Thyroid gland (tissue), 4 donors: ENCODE results near the gene NMNAT2. TPM values are rescaled to one million over a fixed set of nuclear protein-coding genes. Genes with fewer than 3 reads are reported as not detected.

Experiments used
- DNase-seq, 2 donors: peaks; one replicate each; pipeline ENCODE4 v3.0.0-alpha.2; 2019
- H3K27ac ChIP-seq, 3 donors: fragments of 200-600 bp; sonication (generic); 1 replicate in 2 of 3; 2 replicates in 1 of 3; pipeline ENCODE4 v1.5.1; 2016 to 2019; ENCODE audit warnings: mild to moderate bottlenecking in 1 of 3, moderate library complexity in 1 of 3
- H3K27me3 ChIP-seq: fragments of 200-600 bp; sonication (generic); one replicate; pipeline ENCODE4 v1.5.1; 2019
- H3K36me3 ChIP-seq, 2 donors: fragments of 200-600 bp; sonication (generic); one replicate each; pipeline ENCODE4 v1.5.1; 2016 to 2019
- H3K4me1 ChIP-seq, 2 donors: fragments of 200-600 bp; sonication (generic); one replicate each; pipeline ENCODE4 v1.5.1; 2017 to 2019
- H3K4me3 ChIP-seq, 3 donors: fragments of 200-600 bp; sonication (generic); replicated peaks in 1 of 3; 1 replicate in 2 of 3; 2 replicates in 1 of 3; pipeline ENCODE4 v1.5.1; 2016; ENCODE audit warnings: mild to moderate bottlenecking in 1 of 3
- H3K9me3 ChIP-seq: fragments of 200-600 bp; sonication (generic); one replicate; pipeline ENCODE4 v1.5.1; 2017
- CTCF ChIP-seq, 6 experiments: fragments of 200-600 bp in 3 of 6; fragments of 450-650 bp in 3 of 6; sonication (generic) in 3 of 6; IDR thresholded peaks; one replicate each; pipeline ENCODE4 v1.5.1; 2016 to 2019; ENCODE audit warnings: antibody characterized with exemption in 6 of 6, mild to moderate bottlenecking in 2 of 6, inconsistent platforms in 1 of 6, moderate library complexity in 1 of 6
- POLR2A ChIP-seq, 2 donors: fragments of 450-650 bp; IDR thresholded peaks; one replicate each; pipeline ENCODE4 v1.6.1; 2017; ENCODE audit warnings: antibody characterized with exemption in 2 of 2, mild to moderate bottlenecking in 2 of 2, moderate library complexity in 1 of 2
- WGBS, 2 donors: methylation state at CpG; one replicate each; pipeline ENCODE4 v1.1.5; 2017; 5-methylcytosine and 5-hydroxymethylcytosine counted together
- intact Hi-C: fragments of 100-400 bp; cut with DNase I; formaldehyde crosslinking; loops from one replicate; pipeline ENCODE4 v1.15.1; 2023
- total RNA-seq, 4 donors: library from RNA; depleted of rRNA; stranded (reverse); fragments of >200 nt; gene quantifications; one replicate each; pipeline ENCODE4 v1.2.3, GENCODE V29; 2016

The NMNAT2 gene
- total RNA-seq, 4 donors from 2014 or later: 7.6 to 39.5 (median 17.3) TPM

GRCh38 chr1:183246436-183246835 lies 171.7 kb downstream of the NMNAT2 start:
- Histone ChIP-seq H3K4me3 (no peak overlapping the region), H3K4me1 (peaks cover 0 to 4% of the 10 kb centered on the region in 2 donors), H3K27ac (no peak overlapping the region), H3K27me3 (no peaks in the 10 kb centered on the region), H3K36me3 (no peaks in the 10 kb centered on the region), H3K9me3 (no peaks in the 10 kb centered on the region)
- DNase-seq: no peak
- no peak for TF ChIP-seq POLR2A (IDR thresholded peaks at IDR 0.05)
- no peak for TF ChIP-seq CTCF (IDR thresholded peaks at IDR 0.05)
- intact Hi-C loops: no loop called here

- DNase-seq: no peak
- Histone ChIP-seq H3K9me3 (no peaks in the 10 kb centered on the region), H3K27me3 (no peaks in the 10 kb centered on the region), H3K36me3 (no peaks in the 10 kb centered on the region), H3K4me3 (no peak overlapping the region), H3K4me1 (peaks cover 0 to 4% of the 10 kb centered on the region in 2 donors), H3K27ac (no peak overlapping the region)
- TF ChIP-seq POLR2A (IDR thresholded peaks at IDR 0.05): no peak
- no peak for TF ChIP-seq CTCF (IDR thresholded peaks at IDR 0.05)
- 93 to 98% methylated on average over 3 of the region's 3 CpGs for WGBS, 2 donors
- intact Hi-C loops: no loop called here
These were observed 172.8 kb downstream of the NMNAT2 start for GRCh38 chr1:183245357-183245756.

- Histone ChIP-seq H3K4me1 (peaks cover 0 to 4% of the 10 kb centered on the region in 2 donors), H3K27ac (peak overlapping the region in 2 of 3 donors; percentile 51 to 66), H3K4me3 (no peak overlapping the region), H3K36me3 (no peaks in the 10 kb centered on the region), H3K27me3 (no peaks in the 10 kb centered on the region), H3K9me3 (no peaks in the 10 kb centered on the region)
- WGBS, 2 donors: 33 to 45% methylated on average over 1 of the region's 1 CpG
- intact Hi-C loops: no loop called here
- TF ChIP-seq POLR2A (IDR thresholded peaks at IDR 0.05) (no peak), CTCF (IDR thresholded peaks at IDR 0.05) (no peak)
- DNase-seq: peak; percentile 43 to 44
These were observed 173.7 kb downstream of the NMNAT2 start for GRCh38 chr1:183244466-183244865.

GRCh38 chr1:183243161-183244050 lies 174.8 kb downstream of the NMNAT2 start:
- intact Hi-C loops: no loop called here
- H3K27ac ChIP-seq: peak overlapping the region; percentile 36 to 66 (median 51)
- H3K4me3 ChIP-seq: no peak overlapping the region
- 78 to 86% methylated on average over 5 of the region's 5 CpGs for WGBS, 2 donors
- no peaks in the 10 kb centered on the region for H3K9me3 ChIP-seq
- H3K27me3 ChIP-seq: no peaks in the 10 kb centered on the region
- TF ChIP-seq POLR2A (IDR thresholded peaks at IDR 0.05): no peak
- TF ChIP-seq CTCF (IDR thresholded peaks at IDR 0.05): no peak
- H3K36me3 ChIP-seq: no peaks in the 10 kb centered on the region
- H3K4me1 ChIP-seq: peaks cover 0 to 4% of the 10 kb centered on the region in 2 donors
- DNase-seq: peak in 1 of 2 donors; percentile 16

GRCh38 chr1:183242556-183242955 lies 175.6 kb downstream of the NMNAT2 start:
- no peaks in the 10 kb centered on the region for H3K27me3 ChIP-seq
- H3K4me3 ChIP-seq: no peak overlapping the region
- no peak for TF ChIP-seq CTCF (IDR thresholded peaks at IDR 0.05)
- no peak for TF ChIP-seq POLR2A (IDR thresholded peaks at IDR 0.05)
- H3K4me1 ChIP-seq: peaks cover 0 to 4% of the 10 kb centered on the region in 2 donors
- H3K36me3 ChIP-seq: no peaks in the 10 kb centered on the region
- no peak for DNase-seq
- H3K27ac ChIP-seq: peak overlapping the region in 1 of 3 donors; percentile 36
- intact Hi-C loops: no loop called here
- no peaks in the 10 kb centered on the region for H3K9me3 ChIP-seq
- WGBS, 2 donors: 81 to 85% methylated on average over 3 of the region's 3 CpGs
